ENCODE data around the gene EML5. TPM values are rescaled to one million over a fixed set of nuclear protein-coding genes. Genes with fewer than 3 reads are reported as not detected.
"Not testable (repeated sequence)": the region's sequence is repeated elsewhere in the genome, so short reads cannot be mapped to it uniquely, and the experiment has no call there.

The EML5 gene
- total RNA-seq, 1 experiment from 2014 or later = 1.8 TPM

GRCh38 chr14:88821378-88821777, 28.6 kb upstream of the EML5 start:
- POLR2A ChIA-PET = no interaction called here
- RAD21 ChIA-PET (ENCODE audit: low non-redundant PET in 1 of 2, low total read pairs in 2 of 2, uncharacterized antibody in 2 of 2, unreplicated experiment in 2 of 2) = no interaction called here
- Histone ChIP-seq H3K27ac (ENCODE audit: low read depth, low read length) (no peak overlapping the region), H3K36me3 (ENCODE audit: control insufficient read depth in 1 of 2, insufficient read depth in 2 of 2, low read length in 2 of 2) (no peaks in the 10 kb centered on the region), H2AFZ (ENCODE audit: low read depth, low read length, poor library complexity, severe bottlenecking) (no peak overlapping the region), H4K20me1 (ENCODE audit: insufficient read depth) (no peaks in the 10 kb centered on the region), H3K9me3 (ENCODE audit: control insufficient read depth in 1 of 2, insufficient read depth in 1 of 2, low read depth in 1 of 2, low read length in 2 of 2) (no peaks in the 10 kb centered on the region), H3K4me1 (ENCODE audit: control insufficient read depth in 1 of 2, insufficient read depth in 2 of 2, low read length in 2 of 2) (peaks cover 0 to 11% of the 10 kb centered on the region in 2 experiments; a peak in 1 of 4 replicates), H3K9ac (ENCODE audit: low read length) (no peak overlapping the region), H3K9me2 (ENCODE audit: insufficient read depth) (no peaks in the 10 kb centered on the region), H3K4me3 (replicated peaks in 1 of 2; ENCODE audit: low read depth in 1 of 2, low read length in 2 of 2) (no peak overlapping the region), H3K27me3 (ENCODE audit: insufficient read depth, low read length) (no peaks in the 10 kb centered on the region), H3K4me2 (ENCODE audit: low read length) (no peak overlapping the region), H3K79me2 (ENCODE audit: insufficient read depth, low read length) (no peaks in the 10 kb centered on the region)
- no peak for ATAC-seq
- intact Hi-C loops (cut with micrococcal nuclease) = no loop called here
- CTCF ChIA-PET = no interaction called here
- TF ChIP-seq CBX3 (IDR thresholded peaks at IDR 0.05; ENCODE audit: low read depth) (no peak), RAD21 (IDR thresholded peaks at IDR 0.05; ENCODE audit: low read depth) (no peak), POLR2AphosphoS5 (IDR thresholded peaks at IDR 0.05; ENCODE audit: low read depth, low read length) (no peak), ZBTB33 (IDR thresholded peaks at IDR 0.05; ENCODE audit: extremely low read depth, insufficient replicate concordance, low read length) (no peak), ATF3 (IDR thresholded peaks at IDR 0.05) (no peak), ELF1 (IDR thresholded peaks at IDR 0.05; ENCODE audit: borderline replicate concordance, low read depth) (no peak), YY1 (IDR thresholded peaks at IDR 0.05; ENCODE audit: extremely low read depth, insufficient replicate concordance, low read depth, low read length) (no peak), SP1 (IDR thresholded peaks at IDR 0.05; ENCODE audit: low read depth) (no peak), CTCF (IDR thresholded peaks at IDR 0.05 in 2 of 3, conservative IDR thresholded peaks at IDR 0.05 in 1 of 3; ENCODE audit: borderline replicate concordance in 1 of 3, insufficient read depth in 1 of 3, low read depth in 2 of 3, low read length in 2 of 3) (no peak), SIN3A (IDR thresholded peaks at IDR 0.05; ENCODE audit: low read depth) (no peak), POLR2A (IDR thresholded peaks at IDR 0.05; ENCODE audit: borderline replicate concordance, extremely low read depth, insufficient read depth, insufficient read length) (no peak)
- no peak for DNase-seq (ENCODE audit: low read depth, low spot score)
- no TSS peak for BruUV-seq (replicated peaks)

GRCh38 chr14:88819674-88820073, 26.9 kb upstream of the EML5 start:
- H3K9me3 ChIP-seq (ENCODE audit: control insufficient read depth in 1 of 2, insufficient read depth in 1 of 2, low read depth in 1 of 2, low read length in 2 of 2); H3K4me3 ChIP-seq (replicated peaks in 1 of 2; ENCODE audit: low read depth in 1 of 2, low read length in 2 of 2); H3K36me3 ChIP-seq (ENCODE audit: control insufficient read depth in 1 of 2, insufficient read depth in 2 of 2, low read length in 2 of 2); intact Hi-C loops (cut with micrococcal nuclease); H3K27me3 ChIP-seq (ENCODE audit: insufficient read depth, low read length); DNase-seq (ENCODE audit: low read depth, low spot score); H4K20me1 ChIP-seq (ENCODE audit: insufficient read depth); H3K9me2 ChIP-seq (ENCODE audit: insufficient read depth); H3K4me1 ChIP-seq (ENCODE audit: control insufficient read depth in 1 of 2, insufficient read depth in 2 of 2, low read length in 2 of 2); H3K27ac ChIP-seq (ENCODE audit: low read depth, low read length); RAD21 ChIA-PET (ENCODE audit: low non-redundant PET in 1 of 2, low total read pairs in 2 of 2, uncharacterized antibody in 2 of 2, unreplicated experiment in 2 of 2); BruUV-seq (replicated peaks); H2AFZ ChIP-seq (ENCODE audit: low read depth, low read length, poor library complexity, severe bottlenecking); H3K9ac ChIP-seq (ENCODE audit: low read length); ATAC-seq; POLR2A ChIA-PET; H3K79me2 ChIP-seq (ENCODE audit: insufficient read depth, low read length); CTCF ChIA-PET; H3K4me2 ChIP-seq (ENCODE audit: low read length): not testable (repeated sequence)
